Forelimb muscle (tissue), 1 donor: Measurements from ENCODE around the gene CASP8. TPM values are rescaled to one million over a fixed set of nuclear protein-coding genes. Genes with fewer than 3 reads are reported as not detected.
"Not testable (repeated sequence)": the region's sequence is repeated elsewhere in the genome, so short reads cannot be mapped to it uniquely, and the experiment has no call there.

ENCODE experiments used
- DNase-seq: peaks from one replicate; pipeline ENCODE4 v3.0.0-alpha.2; 2013; ENCODE audit warnings: low read depth
- polyA plus RNA-seq: library from polyadenylated mRNA; unstranded; fragments of 120-200 nt; gene quantifications from one replicate; pipeline ENCODE4 v1.2.1, GENCODE V29; 2013; ENCODE audit not compliant: insufficient read length

The CASP8 gene
- polyA plus RNA-seq, 1 donor, result 6.6 TPM

GRCh38 chr2:201269764-201270163, 9.4 kb downstream of the CASP8 start:
- DNase-seq, result no peak

DNA sequence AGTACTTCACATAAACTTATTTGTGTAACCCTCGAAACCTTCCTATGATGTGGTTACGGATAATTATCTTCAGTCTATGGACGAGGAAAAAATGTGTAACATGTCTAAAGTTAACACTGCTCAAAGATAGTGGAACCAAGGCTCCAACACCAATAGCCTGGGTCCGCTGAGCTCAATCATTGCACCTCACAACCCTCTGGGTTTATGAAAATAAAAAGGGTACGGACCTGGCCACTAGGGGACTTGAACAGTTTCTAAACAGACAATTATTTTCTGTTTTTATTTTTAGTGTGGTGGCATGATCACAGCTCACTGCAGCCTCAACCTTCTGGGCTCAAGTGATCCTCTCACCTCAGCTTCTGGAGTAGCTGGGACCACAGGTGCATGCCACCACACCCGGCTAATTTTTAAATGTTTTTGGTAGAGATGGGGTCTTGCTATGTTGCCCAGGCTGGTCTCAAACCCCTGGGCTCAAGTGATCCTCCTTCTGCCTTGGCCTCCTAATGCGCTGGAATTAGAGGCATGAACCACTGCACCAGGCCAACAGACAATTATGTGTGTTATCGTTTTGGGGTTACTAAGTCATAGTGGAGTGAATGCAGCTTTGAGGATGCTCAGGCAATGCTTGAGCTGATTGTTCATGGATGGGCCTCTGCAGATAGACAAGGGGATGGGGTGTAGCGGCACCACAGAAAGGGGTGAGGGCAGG, 10.1 kb downstream of the CASP8 start:
- DNase-seq, result no peak

GRCh38 chr2:201271917-201272316, 11.6 kb downstream of the CASP8 start:
- no peak for DNase-seq

GRCh38 chr2:201273330-201273983, 13.1 kb downstream of the CASP8 start:
- no peak for DNase-seq

DNA sequence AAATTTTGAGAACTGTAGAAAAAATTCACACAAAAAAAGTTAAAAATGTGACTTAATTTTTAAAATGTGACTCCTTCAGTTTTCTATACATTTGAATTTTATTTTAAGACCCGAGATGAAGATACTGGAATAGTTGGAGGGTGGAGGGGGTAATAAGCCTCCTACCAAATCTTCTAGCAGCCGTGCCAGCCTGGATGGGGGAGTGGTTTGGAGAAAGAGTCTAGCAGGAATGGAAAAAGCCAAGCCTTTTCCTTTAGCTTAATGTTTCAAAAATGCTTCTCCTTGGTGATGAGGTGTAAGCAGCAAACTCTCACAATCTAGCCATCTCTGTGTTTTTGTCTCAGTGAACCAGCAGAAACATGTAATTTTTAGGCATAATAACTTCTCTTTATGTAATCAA, 14.7 kb downstream of the CASP8 start:
- no peak for DNase-seq

DNA sequence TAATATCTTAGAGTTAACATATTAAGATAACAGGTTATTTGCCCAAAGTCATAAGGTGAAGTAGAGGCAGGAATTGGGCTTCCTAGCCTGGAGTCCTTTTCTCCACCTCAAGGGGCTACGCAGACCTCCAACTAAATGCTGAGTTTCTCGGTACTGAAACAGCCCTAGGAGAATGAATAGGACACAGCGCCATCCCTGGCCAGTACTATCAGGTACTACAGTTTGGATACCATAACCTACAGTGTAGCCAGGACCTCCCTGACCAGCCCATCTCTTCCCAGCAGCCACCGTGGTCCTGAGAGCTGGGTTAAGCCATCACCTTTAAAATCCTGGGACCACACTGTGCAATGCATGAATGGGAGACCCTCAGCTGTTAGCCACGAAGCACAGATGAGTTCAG, 15.7 kb downstream of the CASP8 start:
- no peak for DNase-seq

- no peak for DNase-seq
Observed at GRCh38 chr2:201276511-201276910, 16.2 kb downstream of the CASP8 start.

DNA sequence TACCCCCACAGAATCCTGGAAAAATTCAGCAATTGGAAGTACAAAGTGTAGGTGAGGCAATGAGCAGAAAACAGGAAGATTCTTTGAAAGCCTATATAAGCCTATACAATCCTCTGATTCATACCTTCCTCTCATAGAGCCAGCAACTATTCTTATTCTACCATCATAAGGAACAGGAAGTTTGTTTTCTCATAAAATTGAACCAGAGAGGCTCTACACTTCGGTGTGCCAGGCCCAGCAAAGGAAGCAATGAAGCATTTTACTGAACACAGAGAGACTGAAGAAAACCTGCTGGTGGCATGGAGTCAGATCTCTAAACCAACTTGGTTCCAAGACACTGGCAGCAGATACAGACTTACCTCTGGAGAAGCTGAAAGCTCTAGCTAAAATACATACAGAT, 18.7 kb downstream of the CASP8 start:
- no peak for DNase-seq

- DNase-seq, result no peak
Observed at GRCh38 chr2:201280191-201281040, 20.1 kb downstream of the CASP8 start.

DNA sequence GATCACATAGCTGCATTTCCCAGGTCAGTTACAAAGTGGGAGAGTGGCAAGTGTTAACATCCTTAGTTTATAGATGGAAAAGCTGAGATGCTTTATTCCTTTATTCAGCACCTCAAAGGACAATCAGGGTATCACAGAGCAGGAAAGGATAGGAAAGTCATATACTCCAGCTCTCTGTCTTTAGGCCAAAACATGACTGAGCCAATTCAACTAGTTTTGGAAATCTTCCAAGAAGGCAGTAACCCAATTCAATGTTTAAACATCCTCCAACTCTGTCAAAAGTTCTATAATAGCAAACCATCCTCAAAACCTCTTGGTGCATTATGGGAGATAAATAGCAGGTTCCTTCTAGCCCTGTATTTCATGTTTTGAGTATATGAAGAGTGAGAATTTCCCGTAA, 25.2 kb downstream of the CASP8 start:
- no peak for DNase-seq

- not testable (repeated sequence) for DNase-seq
Observed at GRCh38 chr2:201290457-201291148, 30.3 kb downstream of the CASP8 start.

DNA sequence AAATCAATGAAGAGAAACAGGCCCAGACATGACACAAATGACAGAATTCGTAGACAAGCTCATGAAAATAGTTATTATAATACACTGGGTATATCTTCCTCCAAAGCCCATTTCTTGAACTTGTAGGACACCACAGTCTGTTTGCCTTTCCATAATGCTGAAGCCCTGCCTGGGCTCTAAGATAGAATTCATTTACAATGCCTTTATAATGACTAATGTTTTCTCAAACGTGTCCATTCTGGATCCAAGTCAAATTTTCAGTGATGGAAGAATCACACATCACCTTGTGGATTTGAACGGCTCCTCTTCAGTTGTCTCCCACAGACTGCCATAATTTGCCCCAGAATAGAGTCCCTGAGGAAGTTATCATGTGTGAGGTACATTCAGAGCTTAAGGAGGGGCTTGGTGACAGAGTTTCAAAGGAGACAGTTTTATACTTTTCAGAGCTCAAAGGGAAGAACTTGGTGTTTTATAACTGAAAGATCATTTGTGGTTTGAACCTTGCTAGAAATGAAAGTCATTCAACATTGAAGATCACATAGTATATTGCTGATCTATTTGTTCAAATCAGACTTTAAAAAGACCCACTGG, 38.2 kb downstream of the CASP8 start:
- no peak for DNase-seq

DNA sequence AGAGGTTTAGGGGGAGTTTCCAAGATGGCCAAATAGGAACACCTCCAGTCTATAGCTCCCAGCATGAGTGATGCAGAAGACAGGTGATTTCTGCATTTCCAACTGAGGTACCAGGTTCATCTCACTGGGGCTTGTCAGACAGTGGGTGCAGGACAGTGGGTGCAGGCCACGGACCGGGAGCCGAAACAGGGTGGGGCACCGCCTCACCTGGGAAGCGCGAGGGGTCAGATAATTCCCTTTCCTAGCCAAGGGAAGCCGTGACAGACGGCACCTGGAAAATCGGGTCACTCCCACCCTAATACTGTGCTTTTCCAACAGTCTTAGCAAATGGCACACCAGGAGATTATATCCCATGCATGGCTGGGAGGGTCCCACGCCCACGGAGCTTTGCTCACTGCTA, 39.6 kb downstream of the CASP8 start:
- not testable (repeated sequence) for DNase-seq

DNA sequence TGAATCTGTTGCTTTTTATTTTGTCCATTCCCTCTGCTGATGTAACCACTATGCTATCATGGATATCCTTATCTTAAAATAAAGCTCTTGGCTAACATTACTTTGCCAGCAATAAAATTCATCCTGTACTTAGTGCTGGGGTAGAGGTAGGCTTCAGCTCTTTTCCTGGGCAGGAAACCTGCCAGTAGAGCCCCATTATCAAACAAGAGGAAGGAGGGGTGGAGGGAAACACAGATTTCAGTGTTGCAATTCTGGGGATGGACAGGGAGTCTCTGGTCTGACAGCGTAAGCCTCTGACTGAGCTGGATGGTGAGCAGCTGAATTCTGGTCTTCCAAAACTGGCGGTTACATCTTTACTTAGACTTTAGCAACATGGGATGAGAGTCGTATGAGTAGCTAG, 47.5 kb downstream of the CASP8 start:
- no peak for DNase-seq

DNA sequence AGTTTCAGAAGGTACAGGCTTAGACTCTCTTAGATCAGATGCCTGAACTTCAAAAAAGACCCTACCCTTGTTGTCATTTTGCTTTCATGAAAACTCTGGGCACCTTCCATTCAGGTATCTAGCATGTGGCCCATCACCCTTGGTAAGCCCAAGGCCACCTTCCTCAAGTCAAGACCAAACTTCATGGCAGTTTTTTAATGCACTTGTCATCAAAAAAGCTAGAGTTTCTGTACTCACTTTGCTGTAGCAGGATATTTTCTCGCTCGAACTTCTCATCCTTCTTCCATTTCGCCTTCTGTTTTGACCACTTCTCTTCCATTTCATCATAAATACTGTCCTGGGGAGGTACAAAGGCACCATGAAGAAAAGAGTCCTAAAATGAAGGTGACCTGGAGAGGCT, 48.6 kb downstream of the CASP8 start:
- no peak for DNase-seq

GRCh38 chr2:201313362-201313761, 53.0 kb downstream of the CASP8 start:
- no peak for DNase-seq

GRCh38 chr2:201319511-201319910, 59.2 kb downstream of the CASP8 start:
- DNase-seq, result no peak

GRCh38 chr2:201320257-201320656, 59.9 kb downstream of the CASP8 start:
- DNase-seq, result no peak

DNA sequence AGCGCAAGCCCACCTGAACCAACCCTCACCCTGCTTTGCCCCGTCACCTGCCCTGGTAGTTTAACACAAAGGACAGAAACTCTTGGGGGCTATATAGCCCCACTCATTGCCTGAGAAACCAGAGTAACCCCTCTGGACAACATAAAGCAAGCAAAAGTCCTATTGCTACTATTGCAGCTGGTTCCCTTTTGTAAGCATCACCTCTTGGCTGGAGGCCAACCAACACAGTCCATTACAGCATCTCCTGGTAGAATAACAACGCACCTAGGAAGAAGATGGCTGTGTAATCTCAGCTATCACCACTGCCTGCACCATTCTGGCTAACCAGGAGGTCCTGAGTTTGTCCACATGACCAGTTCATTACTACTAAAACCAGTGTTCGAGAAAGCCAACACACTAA, 60.4 kb downstream of the CASP8 start:
- no peak for DNase-seq

- DNase-seq, result no peak
Observed at GRCh38 chr2:201322772-201323171, 62.4 kb downstream of the CASP8 start.

DNA sequence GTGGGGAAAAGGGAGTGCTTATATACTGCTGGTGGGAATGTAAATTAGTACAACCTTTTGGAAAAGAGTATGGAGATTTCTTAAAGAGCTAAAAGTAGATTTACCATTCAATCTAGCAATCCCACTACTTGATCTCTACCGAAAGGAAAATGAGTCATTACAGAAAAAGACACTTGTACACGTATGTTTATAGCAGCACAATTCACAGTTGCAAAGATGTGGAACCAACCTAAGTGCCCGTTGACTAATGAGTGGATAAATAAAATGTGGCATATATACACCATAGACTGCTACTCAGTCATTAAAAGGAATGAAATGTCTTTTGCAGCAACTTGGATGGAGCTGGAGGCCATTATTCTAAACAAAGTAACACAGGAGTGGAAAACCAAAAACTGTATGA, 67.3 kb downstream of the CASP8 start:
- no peak for DNase-seq

GRCh38 chr2:201329409-201329808, 69.1 kb downstream of the CASP8 start:
- no peak for DNase-seq
